ENCODE results near the gene AGPAT3. TPM values are rescaled to one million over a fixed set of nuclear protein-coding genes. Genes with fewer than 3 reads are reported as not detected.

AGPAT3 gene
- total RNA-seq, 1 experiment from 2014 or later: 24.0 TPM

- DNase-seq (ENCODE audit: low read depth): no peak
Observed at GRCh38 chr21:43935711-43936110, 70.7 kb downstream of the AGPAT3 start.

- DNase-seq (ENCODE audit: low read depth): no peak
Observed at GRCh38 chr21:43936247-43936967, 71.4 kb downstream of the AGPAT3 start.

GRCh38 chr21:43937051-43937832 is 72.2 kb downstream of the AGPAT3 start:
- no peak for DNase-seq (ENCODE audit: low read depth)

- DNase-seq (ENCODE audit: low read depth): no peak
Observed at GRCh38 chr21:43937891-43938309, 72.9 kb downstream of the AGPAT3 start.

GRCh38 chr21:43938751-43939442 is 73.9 kb downstream of the AGPAT3 start:
- peak; percentile 54 for DNase-seq (ENCODE audit: low read depth)

- DNase-seq (ENCODE audit: low read depth): no peak
Observed at GRCh38 chr21:43939443-43940328, 74.7 kb downstream of the AGPAT3 start.

- DNase-seq (ENCODE audit: low read depth): no peak
Observed at GRCh38 chr21:43940329-43941050, 75.5 kb downstream of the AGPAT3 start.

GRCh38 chr21:43942201-43942600 is 77.2 kb downstream of the AGPAT3 start:
- DNase-seq (ENCODE audit: low read depth): no peak

- DNase-seq (ENCODE audit: low read depth): no peak
Observed at GRCh38 chr21:43942621-43943020, 77.6 kb downstream of the AGPAT3 start.

- DNase-seq (ENCODE audit: low read depth): no peak
Observed at GRCh38 chr21:43943512-43944077, 78.6 kb downstream of the AGPAT3 start.

- DNase-seq (ENCODE audit: low read depth): no peak
Observed at GRCh38 chr21:43944078-43944633, 79.1 kb downstream of the AGPAT3 start.

- no peak for DNase-seq (ENCODE audit: low read depth)
Observed at GRCh38 chr21:43944757-43945156, 79.7 kb downstream of the AGPAT3 start.

GRCh38 chr21:43948740-43949498 is 83.9 kb downstream of the AGPAT3 start:
- DNase-seq (ENCODE audit: low read depth): no peak

- DNase-seq (ENCODE audit: low read depth): no peak
Observed at GRCh38 chr21:43949499-43950208, 84.6 kb downstream of the AGPAT3 start.

- no peak for DNase-seq (ENCODE audit: low read depth)
Observed at GRCh38 chr21:43950481-43950880, 85.5 kb downstream of the AGPAT3 start.

- no peak for DNase-seq (ENCODE audit: low read depth)
Observed at GRCh38 chr21:43950936-43951335, 85.9 kb downstream of the AGPAT3 start.

- DNase-seq (ENCODE audit: low read depth): no peak
Observed at GRCh38 chr21:43951911-43952703, 87.1 kb downstream of the AGPAT3 start.

- DNase-seq (ENCODE audit: low read depth): no peak
Observed at GRCh38 chr21:43953021-43953420, 88.0 kb downstream of the AGPAT3 start.

Measured in LHCN-M2 (cell line).